GM12878 (cell line): ENCODE data around the gene ANKRD13B. TPM values are rescaled to one million over a fixed set of nuclear protein-coding genes. Genes with fewer than 3 reads are reported as not detected.
A peak's percentile ranks its signal among the peaks of the same experiment; 100 is the strongest.

ENCODE experiments used
- ATAC-seq: fragments of 200-7000 bp; cut with Tn5 transposase; 3 replicates; pipeline ENCODE4 v1.9.1; 2020; ENCODE audit warnings: mild to moderate bottlenecking, moderate library complexity
- BruUV-seq: library from RNA; stranded (reverse); fragments of 400-500 nt; replicated peaks from 2 replicates; lab custom pipeline; 2021; lab: Mats Ljungman, UMichigan
- CTCF ChIA-PET: fragments of 300-600 bp; sonication (Branson Sonifier 250); formaldehyde crosslinking; extraction: SDS; loops from one replicate; lab custom pipeline; 2021; ENCODE audit warnings: inconsistent platforms; lab: Yijun Ruan, JAX
- POLR2A ChIA-PET: fragments of 350-600 bp; formaldehyde crosslinking; extraction: SDS; loops from one replicate; lab custom pipeline; 2021; ENCODE audit warnings: inconsistent platforms; lab: Charles Lee
- RAD21 ChIA-PET: fragments of 300-600 bp; sonication (Branson Sonifier 250); formaldehyde crosslinking; loops from one replicate; lab custom pipeline; 2023; ENCODE audit warnings: antibody characterized with exemption; ENCODE audit not compliant: unreplicated experiment; lab: Charles Lee
- SMC1A ChIA-PET: fragments of 300-600 bp; sonication (Branson Sonifier 250); formaldehyde crosslinking; loops from one replicate; lab custom pipeline; 2023; ENCODE audit not compliant: unreplicated experiment, uncharacterized antibody; lab: Charles Lee
- DNase-seq: peaks from one replicate; pipeline ENCODE4 v3.0.0-alpha.2; 2011; ENCODE audit warnings: low read depth, low spot score
- FAIRE-seq: peaks from 3 replicates; lab custom pipeline; 2011; peaks lifted over from hg19 to GRCh38; lab: Jason Lieb, UNC
- H2AFZ ChIP-seq: 2 replicates; pipeline ENCODE4 v1.6.0; 2011; ENCODE audit warnings: low read depth, low read length, control low read depth; ENCODE audit not compliant: control insufficient read depth
- H3K27ac ChIP-seq: 2 replicates; pipeline ENCODE4 v1.5.1; 2011; ENCODE audit warnings: control low read depth; ENCODE audit not compliant: control insufficient read depth, insufficient read depth
- H3K27me3 ChIP-seq, 2 experiments: replicated peaks in 1 of 2; 2 replicates each; pipeline versions ENCODE4 v1.6.0 to v1.6.1; 2011; ENCODE audit warnings: low read length in 1 of 2; ENCODE audit not compliant: control insufficient read depth in 2 of 2, insufficient read depth in 2 of 2
- H3K36me3 ChIP-seq, 2 experiments: 2 replicates each; pipeline ENCODE4 v1.5.1; 2011; ENCODE audit warnings: low read length in 1 of 2; ENCODE audit not compliant: control insufficient read depth in 2 of 2, insufficient read depth in 2 of 2
- H3K4me1 ChIP-seq: 2 replicates; pipeline ENCODE4 v1.6.1; 2011; ENCODE audit warnings: mild to moderate bottlenecking, low read length, moderate library complexity, mixed read lengths; ENCODE audit not compliant: control insufficient read depth, insufficient read depth
- H3K4me2 ChIP-seq: 2 replicates; pipeline ENCODE4 v1.6.0; 2011; ENCODE audit warnings: control low read depth; ENCODE audit not compliant: control insufficient read depth, insufficient read depth
- H3K4me3 ChIP-seq: fragments of 200-600 bp; sonication (generic); 2 replicates; pipeline ENCODE4 v1.5.1; 2016
- H3K79me2 ChIP-seq: 2 replicates; pipeline ENCODE4 v1.6.0; 2011; ENCODE audit warnings: low read length; ENCODE audit not compliant: control insufficient read depth, insufficient read depth
- H3K9ac ChIP-seq: 2 replicates; pipeline ENCODE4 v1.8.0; 2011; ENCODE audit warnings: low read length, control low read depth, mixed read lengths; ENCODE audit not compliant: control insufficient read depth, insufficient read depth
- H3K9me3 ChIP-seq: replicated peaks from 3 replicates; pipeline ENCODE4 v1.5.1; 2011; ENCODE audit warnings: mild to moderate bottlenecking, low read length; ENCODE audit not compliant: control insufficient read depth, insufficient read depth
- H4K20me1 ChIP-seq: 2 replicates; pipeline ENCODE4 v1.6.0; 2011; ENCODE audit not compliant: control insufficient read depth, insufficient read depth
- BACH1 ChIP-seq: fragments of 450-650 bp; IDR thresholded peaks from 2 replicates; pipeline ENCODE4 v1.6.1; 2017; ENCODE audit warnings: mild to moderate bottlenecking, borderline replicate concordance
- BRCA1 ChIP-seq: IDR thresholded peaks from 2 replicates; pipeline ENCODE4 v1.6.1; 2011; ENCODE audit warnings: low read depth, low read length, improper control_type of control experiment
- EP300 ChIP-seq, 2 experiments: fragments of 150-350 bp in 1 of 2; IDR thresholded peaks; 2 replicates each; pipeline ENCODE4 v1.6.1; 2011 to 2012; ENCODE audit warnings: low read depth in 2 of 2, low read length in 2 of 2, borderline replicate concordance in 1 of 2, improper control_type of control experiment in 1 of 2, inconsistent platforms in 1 of 2; ENCODE audit not compliant: control insufficient read depth in 1 of 2
- MTA2 ChIP-seq: fragments of 450-650 bp; IDR thresholded peaks from 2 replicates; pipeline ENCODE4 v1.6.1; 2016; ENCODE audit warnings: low read depth, mild to moderate bottlenecking, moderate library complexity
- NR2C2 ChIP-seq: IDR thresholded peaks from 2 replicates; pipeline ENCODE4 v1.6.1; 2011; ENCODE audit warnings: borderline replicate concordance, low read depth; ENCODE audit not compliant: control insufficient read depth, insufficient read length
- RB1 ChIP-seq: fragments of 450-650 bp; formaldehyde crosslinking; IDR thresholded peaks from 2 replicates; pipeline ENCODE4 v1.6.1; 2017; ENCODE audit warnings: mild to moderate bottlenecking, borderline replicate concordance
- SMAD1 ChIP-seq: fragments of 450-650 bp; IDR thresholded peaks from 2 replicates; pipeline ENCODE4 v1.6.1; 2018; ENCODE audit warnings: mild to moderate bottlenecking, low read depth; ENCODE audit not compliant: partially characterized antibody
- STAT1 ChIP-seq: fragments of 450-650 bp; conservative IDR thresholded peaks from 2 replicates; pipeline ENCODE4 v1.6.1; 2014; ENCODE audit warnings: antibody characterized with exemption, mild to moderate bottlenecking
- ZNF24 ChIP-seq: fragments of 450-650 bp; IDR thresholded peaks from 2 replicates; pipeline ENCODE4 v1.6.1; 2017; ENCODE audit warnings: antibody characterized with exemption, mild to moderate bottlenecking
- WGBS: methylation state at CpG from one replicate; pipeline ENCODE4 v1.1.6; 2016; ENCODE audit warnings: low lambda C conversion rate; ENCODE audit not compliant: insufficient replicate concordance, insufficient coverage; ENCODE audit errors: missing lambda C conversion rate; 5-methylcytosine and 5-hydroxymethylcytosine counted together
- in situ Hi-C: fragments of 300-500 bp; cut with MboI; formaldehyde crosslinking; loops from 9 replicates; pipeline ENCODE4 v1.14.3; 2018; ENCODE audit warnings: mixed read lengths
- intact Hi-C: fragments of 100-400 bp; cut with micrococcal nuclease; formaldehyde crosslinking; loops from one replicate; pipeline ENCODE4 v1.14.2; 2022; ENCODE audit not compliant: unreplicated experiment
- polyA plus RNA-seq, 11 experiments: library from polyadenylated mRNA; depleted of rRNA in 4 of 11; unstranded in 6 of 11; stranded (reverse) in 5 of 11; fragments of >200 nt; fragmentation: Nextera tagmentation in 4 of 11; fragmentation: Illumina TruSeq in 1 of 11; extraction: Ambion mirVana in 4 of 11; extraction: Trizol in 1 of 11; gene quantifications; 1 replicate in 1 of 11; 2 replicates in 10 of 11; pipeline versions ENCODE4 v1.2.1 to v1.2.3, GENCODE V29; 2011 to 2016; ENCODE audit warnings: inconsistent platforms in 2 of 11, missing spikeins in 2 of 11, low read depth in 1 of 11
- total RNA-seq, 4 experiments: library from RNA; depleted of rRNA in 3 of 4; stranded (reverse); fragments of >200 nt in 3 of 4; fragmentation: Illumina TruSeq in 1 of 4; extraction: Trizol in 1 of 4; gene quantifications; 2 replicates each; pipeline versions ENCODE4 v1.2.1 to v1.2.3, GENCODE V29; 2013 to 2021
- TF ChIP-seq, protein P1 (sequence below): fragments of 450-650 bp; formaldehyde crosslinking; IDR thresholded peaks from 2 replicates; pipeline ENCODE4 v1.4.0; 2020; ENCODE audit warnings: mild to moderate bottlenecking, moderate library complexity
- TF ChIP-seq, protein P2 (sequence below): fragments of 450-650 bp; IDR thresholded peaks from 2 replicates; pipeline ENCODE4 v1.6.1; 2016; ENCODE audit warnings: mild to moderate bottlenecking

The ANKRD13B gene
- total and polyA plus RNA-seq, 10 of the 15 experiments (the other 5 are each of a cell fraction or from before 2014, with no cell fraction given) = 0.18 to 15.0 (median 2.8) TPM

DNA sequence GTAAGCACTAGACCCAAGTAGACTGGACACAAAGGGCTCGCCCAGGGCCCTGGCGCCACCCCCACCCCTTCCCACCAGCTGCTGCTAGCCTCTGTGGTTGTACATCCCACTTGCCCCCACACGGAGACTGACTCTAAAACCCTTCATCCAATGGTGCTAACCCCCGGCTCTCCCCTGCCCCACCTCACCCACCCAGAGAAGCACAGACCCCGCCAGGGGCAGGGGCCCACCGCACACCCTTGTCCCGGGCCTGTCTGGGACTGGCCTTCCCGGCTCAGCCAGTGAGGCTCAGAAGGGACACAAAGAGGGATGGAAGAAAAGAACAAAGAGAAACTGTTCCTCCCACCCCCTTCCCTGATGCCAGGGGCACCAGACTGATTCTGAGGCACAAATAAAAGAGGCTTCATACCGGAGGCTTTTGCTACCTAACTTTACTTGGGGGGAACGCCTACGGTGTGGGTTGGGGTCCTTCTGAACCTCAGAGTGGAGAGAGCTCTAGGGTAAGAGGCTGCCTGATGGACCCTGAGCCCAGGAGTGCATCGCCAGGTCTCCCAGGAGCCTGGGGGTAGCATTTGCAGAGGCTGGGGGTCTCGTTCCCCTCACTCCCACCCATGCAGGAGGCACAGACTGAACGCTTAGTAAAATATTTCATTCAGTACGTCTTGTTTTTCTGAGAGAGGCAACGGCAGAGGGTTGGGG, 21.6 kb downstream of the ANKRD13B start:
- RAD21 ChIA-PET = interaction anchor here (0.9 to 3.9 kb wide), 6 partner anchors 23 to 316 kb away, joined by 3 to 25 read pairs (median 4); partner anchors contain the start of genes ANKRD13B and SSH2
- 45% methylated on average over 16 of the region's 16 CpGs for WGBS
- Histone ChIP-seq H3K4me3 (no peak overlapping the region; the same call in 1 of the 2 replicates), H3K36me3 (no peaks in the 10 kb centered on the region), H4K20me1 (no peaks in the 10 kb centered on the region; the same call in 1 of the 2 replicates), H3K27me3 (peaks cover 4 to 6% of the 10 kb centered on the region in 2 experiments; a peak in 3 of 4 replicates)
- CTCF ChIA-PET = interaction anchor here (0.6 to 7.1 kb wide), 10 partner anchors 9 to 317 kb away, joined by 3 to 82 read pairs (median 7); partner anchors contain the start of gene ANKRD13B
- no peak for ATAC-seq
- FAIRE-seq = no peak
- DNase-seq = no peak
- TF ChIP-seq SMAD1 (no peak), MTA2 (no peak), EP300 (IDR thresholded peaks at IDR 0.05; ENCODE audit: borderline replicate concordance in 1 of 2, control insufficient read depth in 1 of 2, low read depth in 2 of 2, low read length in 2 of 2) (no peak), NR2C2 (no peak), BACH1 (no peak), RB1 (no peak), BRCA1 (no peak), STAT1 (no peak), ZNF24 (no peak)
- TF ChIP-seq, protein P1, sequence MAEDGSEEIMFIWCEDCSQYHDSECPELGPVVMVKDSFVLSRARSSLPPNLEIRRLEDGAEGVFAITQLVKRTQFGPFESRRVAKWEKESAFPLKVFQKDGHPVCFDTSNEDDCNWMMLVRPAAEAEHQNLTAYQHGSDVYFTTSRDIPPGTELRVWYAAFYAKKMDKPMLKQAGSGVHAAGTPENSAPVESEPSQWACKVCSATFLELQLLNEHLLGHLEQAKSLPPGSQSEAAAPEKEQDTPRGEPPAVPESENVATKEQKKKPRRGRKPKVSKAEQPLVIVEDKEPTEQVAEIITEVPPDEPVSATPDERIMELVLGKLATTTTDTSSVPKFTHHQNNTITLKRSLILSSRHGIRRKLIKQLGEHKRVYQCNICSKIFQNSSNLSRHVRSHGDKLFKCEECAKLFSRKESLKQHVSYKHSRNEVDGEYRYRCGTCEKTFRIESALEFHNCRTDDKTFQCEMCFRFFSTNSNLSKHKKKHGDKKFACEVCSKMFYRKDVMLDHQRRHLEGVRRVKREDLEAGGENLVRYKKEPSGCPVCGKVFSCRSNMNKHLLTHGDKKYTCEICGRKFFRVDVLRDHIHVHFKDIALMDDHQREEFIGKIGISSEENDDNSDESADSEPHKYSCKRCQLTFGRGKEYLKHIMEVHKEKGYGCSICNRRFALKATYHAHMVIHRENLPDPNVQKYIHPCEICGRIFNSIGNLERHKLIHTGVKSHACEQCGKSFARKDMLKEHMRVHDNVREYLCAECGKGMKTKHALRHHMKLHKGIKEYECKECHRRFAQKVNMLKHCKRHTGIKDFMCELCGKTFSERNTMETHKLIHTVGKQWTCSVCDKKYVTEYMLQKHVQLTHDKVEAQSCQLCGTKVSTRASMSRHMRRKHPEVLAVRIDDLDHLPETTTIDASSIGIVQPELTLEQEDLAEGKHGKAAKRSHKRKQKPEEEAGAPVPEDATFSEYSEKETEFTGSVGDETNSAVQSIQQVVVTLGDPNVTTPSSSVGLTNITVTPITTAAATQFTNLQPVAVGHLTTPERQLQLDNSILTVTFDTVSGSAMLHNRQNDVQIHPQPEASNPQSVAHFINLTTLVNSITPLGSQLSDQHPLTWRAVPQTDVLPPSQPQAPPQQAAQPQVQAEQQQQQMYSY (CRISPR knock-in tag) = no peak
- TF ChIP-seq, protein P2, sequence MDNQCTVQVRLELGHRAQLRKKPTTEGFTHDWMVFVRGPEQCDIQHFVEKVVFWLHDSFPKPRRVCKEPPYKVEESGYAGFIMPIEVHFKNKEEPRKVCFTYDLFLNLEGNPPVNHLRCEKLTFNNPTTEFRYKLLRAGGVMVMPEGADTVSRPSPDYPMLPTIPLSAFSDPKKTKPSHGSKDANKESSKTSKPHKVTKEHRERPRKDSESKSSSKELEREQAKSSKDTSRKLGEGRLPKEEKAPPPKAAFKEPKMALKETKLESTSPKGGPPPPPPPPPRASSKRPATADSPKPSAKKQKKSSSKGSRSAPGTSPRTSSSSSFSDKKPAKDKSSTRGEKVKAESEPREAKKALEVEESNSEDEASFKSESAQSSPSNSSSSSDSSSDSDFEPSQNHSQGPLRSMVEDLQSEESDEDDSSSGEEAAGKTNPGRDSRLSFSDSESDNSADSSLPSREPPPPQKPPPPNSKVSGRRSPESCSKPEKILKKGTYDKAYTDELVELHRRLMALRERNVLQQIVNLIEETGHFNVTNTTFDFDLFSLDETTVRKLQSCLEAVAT = no peak
- TF ChIP-seq, all 136 proteins: peak for 0
- Histone ChIP-seq H3K9ac (no peak overlapping the region), H2AFZ (no peak overlapping the region; the same call in 1 of the 2 replicates), H3K27ac (no peak overlapping the region), H3K4me1 (peaks cover 38% of the 10 kb centered on the region), H3K9me3 (no peaks in the 10 kb centered on the region; the same call in 2 of the 3 replicates), H3K79me2 (no peaks in the 10 kb centered on the region), H3K4me2 (peak overlapping the region; percentile 98)
- SMC1A ChIA-PET = interaction anchor here (0.6 to 1.7 kb wide), 6 partner anchors 23 to 312 kb away, joined by 3 to 7 read pairs (median 3); no protein-coding TSS in a partner anchor
- no TSS peak for BruUV-seq
- intact Hi-C loops (loop anchor here (10.0 kb wide), 2 partner anchors 80 to 320 kb away; partner anchors contain the start of gene SSH2), in situ Hi-C loops (no loop called here)
- POLR2A ChIA-PET = interaction anchor here (0.7 to 1.5 kb wide), 4 partner anchors 21 to 189 kb away, joined by 3 to 5 read pairs (median 4); partner anchors contain the start of gene ANKRD13B
